Measurements from ENCODE around the gene IZUMO3. TPM values are rescaled to one million over a fixed set of nuclear protein-coding genes. Genes with fewer than 3 reads are reported as not detected.

The IZUMO3 gene, protein sequence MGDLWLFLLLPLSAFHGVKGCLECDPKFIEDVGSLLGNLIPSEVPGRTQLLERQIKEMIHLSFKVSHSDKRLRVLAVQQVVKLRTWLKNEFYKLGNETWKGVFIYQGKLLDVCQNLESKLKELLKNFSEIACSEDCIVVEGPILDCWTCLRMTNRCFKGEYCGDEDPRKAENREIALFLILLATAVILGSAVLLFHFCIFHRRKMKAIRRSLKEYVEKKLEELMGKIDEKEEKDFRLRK
- not detected in 2 replicates for total RNA-seq

DNA sequence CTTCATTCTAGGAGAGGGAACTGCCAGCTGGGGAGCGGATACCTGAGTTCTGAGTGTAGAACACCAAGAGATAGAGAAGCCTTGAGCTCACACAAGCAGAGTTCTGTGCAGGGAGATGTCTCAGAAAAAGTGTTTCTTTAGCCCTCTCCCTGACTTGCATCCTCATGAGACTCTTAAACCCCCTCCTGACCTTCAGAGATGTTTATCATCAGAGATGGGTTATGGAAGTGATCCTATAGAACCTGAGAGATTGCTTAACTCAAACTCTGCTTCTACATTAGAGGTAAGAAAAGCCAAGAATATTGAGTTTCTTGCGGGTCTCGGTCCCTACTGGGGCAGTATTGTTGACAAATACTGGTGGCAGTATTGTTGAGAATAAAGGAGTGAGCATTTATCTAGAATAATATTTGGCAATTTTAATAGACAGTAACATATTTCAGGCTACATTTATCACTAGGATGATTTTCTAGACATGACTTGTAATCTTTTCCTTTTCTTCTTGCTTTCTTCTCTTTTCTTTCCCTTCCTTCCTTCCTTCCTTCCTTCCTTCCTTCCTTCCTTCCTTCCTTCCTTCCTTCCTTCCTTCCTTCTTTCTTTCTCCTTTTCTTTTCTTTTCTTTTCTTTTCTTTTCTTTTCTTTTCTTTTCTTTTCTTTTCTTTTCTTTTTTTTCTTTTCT is at the start of gene IZUMO3:
Gene IZUMO3, minus strand, starts transcription at position 51 of the 676 bp plus-strand sequence. CDS start 248 bp downstream, outside the sequence.

Data from smooth muscle cell of trachea (primary cell).